Esophagus squamous epithelium (tissue), 4 donors: ENCODE results near the gene AUTS2.

ENCODE experiments used
- CTCF ChIP-seq, 6 experiments: fragments of 450-650 bp in 4 of 6; fragments of 200-600 bp in 2 of 6; sonication (generic) in 2 of 6; IDR thresholded peaks; one replicate each; pipeline ENCODE4 v1.5.1; 2016 to 2019; ENCODE audit warnings: antibody characterized with exemption in 6 of 6, mild to moderate bottlenecking in 4 of 6, moderate library complexity in 4 of 6
- POLR2A ChIP-seq, 4 donors: fragments of 450-650 bp; IDR thresholded peaks; one replicate each; pipeline ENCODE4 v1.6.1; 2017; ENCODE audit warnings: antibody characterized with exemption in 4 of 4, mild to moderate bottlenecking in 4 of 4, moderate library complexity in 3 of 4

GRCh38 chr7:70459546-70459945, 861.3 kb downstream of the AUTS2 start:
- TF ChIP-seq CTCF (IDR thresholded peaks at IDR 0.05) = no peak
- TF ChIP-seq POLR2A (IDR thresholded peaks at IDR 0.05) = no peak
